Stomach (tissue), 19 donors: ENCODE measurements around the gene NONO. TPM values are rescaled to one million over a fixed set of nuclear protein-coding genes. Genes with fewer than 3 reads are reported as not detected.
A peak's percentile ranks its signal among the peaks of the same experiment; 100 is the strongest.

Source experiments
- DNase-seq, 2 donors: peaks; one replicate each; pipeline versions ENCODE4 v3.0.0 to v3.0.0-alpha.2; 2013 to 2019
- H3K27ac ChIP-seq, 5 donors: fragments of 200-600 bp in 4 of 5; sonication (generic) in 4 of 5; one replicate each; pipeline ENCODE4 v1.5.1; 2013 to 2019; ENCODE audit warnings: mild to moderate bottlenecking in 1 of 5, moderate library complexity in 1 of 5
- H3K27me3 ChIP-seq, 3 donors: fragments of 200-600 bp; sonication (generic); one replicate each; pipeline ENCODE4 v1.5.1; 2017 to 2019; ENCODE audit warnings: mixed run types in 1 of 3
- H3K36me3 ChIP-seq, 4 donors: fragments of 200-600 bp; sonication (generic); 1 replicate in 3 of 4; 2 replicates in 1 of 4; pipeline ENCODE4 v1.5.1; 2016 to 2019
- H3K4me1 ChIP-seq, 4 donors: fragments of 200-600 bp; sonication (generic); one replicate each; pipeline ENCODE4 v1.5.1; 2016 to 2019
- H3K4me3 ChIP-seq, 4 donors: fragments of 200-600 bp; sonication (generic) in 3 of 4; one replicate each; pipeline ENCODE4 v1.5.1; 2016 to 2019; ENCODE audit warnings: mild to moderate bottlenecking in 1 of 4
- H3K9me3 ChIP-seq, 4 donors: fragments of 200-600 bp; sonication (generic); one replicate each; pipeline ENCODE4 v1.5.1; 2016 to 2019
- CTCF ChIP-seq, 7 experiments: fragments of 450-650 bp in 4 of 7; fragments of 200-600 bp in 3 of 7; sonication (generic) in 3 of 7; IDR thresholded peaks; one replicate each; pipeline ENCODE4 v1.5.1; 2016 to 2019; ENCODE audit warnings: antibody characterized with exemption in 7 of 7, control low read depth in 2 of 7, mild to moderate bottlenecking in 1 of 7
- EP300 ChIP-seq: sonication (generic); formaldehyde crosslinking; IDR thresholded peaks from one replicate; pipeline ENCODE4 v1.6.1; 2017; ENCODE audit warnings: antibody characterized with exemption
- POLR2A ChIP-seq, 4 donors: fragments of 450-650 bp; IDR thresholded peaks; one replicate each; pipeline ENCODE4 v1.6.1; 2016; ENCODE audit warnings: antibody characterized with exemption in 4 of 4, control low read depth in 2 of 4, mild to moderate bottlenecking in 1 of 4, moderate library complexity in 1 of 4
- POLR2AphosphoS5 ChIP-seq, 3 donors: sonication (generic); formaldehyde crosslinking; IDR thresholded peaks; one replicate each; pipeline ENCODE4 v1.6.1; 2016; ENCODE audit warnings: antibody characterized with exemption in 3 of 3
- WGBS, 5 donors: extraction: QIAGEN DNeasy Blood & Tissue Kit in 3 of 5; methylation state at CpG; one replicate each; pipeline versions ENCODE4 v1.1.5 to v1.1.7; 2013 to 2018; 5-methylcytosine and 5-hydroxymethylcytosine counted together
- intact Hi-C: fragments of 100-400 bp; cut with DNase I; formaldehyde crosslinking; loops from one replicate; pipeline ENCODE4 v1.15.1; 2023; ENCODE audit warnings: low total_unique reads
- long read RNA-seq, 10 donors: transcript quantifications; one replicate each; lab custom pipeline, GENCODE V29; 2026
- polyA plus RNA-seq, 3 donors: library from polyadenylated mRNA; stranded (reverse); fragments of 200-250 nt; gene quantifications; one replicate each; pipeline ENCODE4 v1.2.3, GENCODE V29; 2013
- total RNA-seq, 5 donors: library from RNA; depleted of rRNA; stranded (reverse); fragments of >200 nt; gene quantifications; one replicate each; pipeline versions ENCODE4 v1.1.0 to v1.2.3, GENCODE V29; 2014 to 2016
- donor health status: healthy with polysubstance abuse.
- donor health status: Bipolar disorder and iron deficiency.
- donor health status: healthy.

NONO gene, protein sequence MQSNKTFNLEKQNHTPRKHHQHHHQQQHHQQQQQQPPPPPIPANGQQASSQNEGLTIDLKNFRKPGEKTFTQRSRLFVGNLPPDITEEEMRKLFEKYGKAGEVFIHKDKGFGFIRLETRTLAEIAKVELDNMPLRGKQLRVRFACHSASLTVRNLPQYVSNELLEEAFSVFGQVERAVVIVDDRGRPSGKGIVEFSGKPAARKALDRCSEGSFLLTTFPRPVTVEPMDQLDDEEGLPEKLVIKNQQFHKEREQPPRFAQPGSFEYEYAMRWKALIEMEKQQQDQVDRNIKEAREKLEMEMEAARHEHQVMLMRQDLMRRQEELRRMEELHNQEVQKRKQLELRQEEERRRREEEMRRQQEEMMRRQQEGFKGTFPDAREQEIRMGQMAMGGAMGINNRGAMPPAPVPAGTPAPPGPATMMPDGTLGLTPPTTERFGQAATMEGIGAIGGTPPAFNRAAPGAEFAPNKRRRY
- total RNA-seq (100 to 1,000 TPM; 123 to 332 (median 252) TPM), polyA plus RNA-seq (100 to 1,000 TPM; 104 to 139 (median 111) TPM)
- long read RNA-seq, donor 1, transcript NONO-201 (12 exons, 2,713 nt) = major isoform, 18 of 20 reads
- long read RNA-seq, donor 1, partial matches to known transcripts = 0 of 20 reads
- long read RNA-seq, donor 1, other reads (novel, unspliced or antisense) = 0 of 20 reads
- long read RNA-seq, donor 2, transcript NONO-201 (12 exons, 2,713 nt) = major isoform, 31 of 51 reads
- long read RNA-seq, donor 2, partial matches to known transcripts = 15 of 51 reads
- long read RNA-seq, donor 2, other reads (novel, unspliced or antisense) = 0 of 51 reads
- long read RNA-seq, donor 3, transcript NONO-201 (12 exons, 2,713 nt) = major isoform, 24 of 32 reads
- long read RNA-seq, donor 3, partial matches to known transcripts = 5 of 32 reads
- long read RNA-seq, donor 3, other reads (novel, unspliced or antisense) = 0 of 32 reads
- long read RNA-seq, donor 4, transcript NONO-201 (12 exons, 2,713 nt) = major isoform, 5 of 6 reads
- long read RNA-seq, donor 4, partial matches to known transcripts = 0 of 6 reads
- long read RNA-seq, donor 4, other reads (novel, unspliced or antisense) = 0 of 6 reads
- long read RNA-seq, donor 5, transcript NONO-201 (12 exons, 2,713 nt) = major isoform, 34 of 57 reads
- long read RNA-seq, donor 5, partial matches to known transcripts = 21 of 57 reads
- long read RNA-seq, donor 5, other reads (novel, unspliced or antisense) = 0 of 57 reads
- long read RNA-seq, donor 6, transcript NONO-201 (12 exons, 2,713 nt) = major isoform, 66 of 101 reads
- long read RNA-seq, donor 6, transcript NONO-202 (11 exons, 2,606 nt) = minor isoform, 8 of 101 reads
- long read RNA-seq, donor 6, partial matches to known transcripts = 25 of 101 reads
- long read RNA-seq, donor 6, other reads (novel, unspliced or antisense) = 0 of 101 reads
- long read RNA-seq, donor 7, transcript NONO-201 (12 exons, 2,713 nt) = major isoform, 24 of 51 reads
- long read RNA-seq, donor 7, partial matches to known transcripts = 22 of 51 reads
- long read RNA-seq, donor 7, other reads (novel, unspliced or antisense) = 0 of 51 reads
- long read RNA-seq, donor 8, transcript NONO-201 (12 exons, 2,713 nt) = major isoform, 39 of 79 reads
- long read RNA-seq, donor 8, partial matches to known transcripts = 35 of 79 reads
- long read RNA-seq, donor 8, other reads (novel, unspliced or antisense) = 0 of 79 reads
- long read RNA-seq, donor 9, transcript NONO-201 (12 exons, 2,713 nt) = major isoform, 16 of 48 reads
- long read RNA-seq, donor 9, partial matches to known transcripts = 31 of 48 reads
- long read RNA-seq, donor 9, other reads (novel, unspliced or antisense) = 0 of 48 reads
- long read RNA-seq, donor 10, transcript NONO-201 (12 exons, 2,713 nt) = major isoform, 13 of 16 reads
- long read RNA-seq, donor 10, partial matches to known transcripts = 0 of 16 reads
- long read RNA-seq, donor 10, other reads (novel, unspliced or antisense) = 0 of 16 reads

- Histone ChIP-seq H3K9me3 (peaks cover 0 to 15% (median 6%) of the 10 kb centered on the region in 4 donors), H3K36me3 (no peaks in the 10 kb centered on the region), H3K27ac (peak within 1 kb of the TSS; percentile 80 to 93 (median 91)), H3K4me3 (peak within 1 kb of the TSS; percentile 55 to 65 (median 56)), H3K4me1 (peaks cover 0 to 39% (median 16%) of the 10 kb centered on the region in 4 donors), H3K27me3 (no peaks in the 10 kb centered on the region)
- peak; percentile 83 to 98 for DNase-seq
- WGBS, 5 donors = 0 to 31% (median 6%) methylated on average over 36 to 57 of the region's 57 CpGs
- intact Hi-C loops = no loop called here
- TF ChIP-seq CTCF (IDR thresholded peaks at IDR 0.05) = no peak
- TF ChIP-seq POLR2A (IDR thresholded peaks at IDR 0.05) = peak in 2 of 4 donors; percentile 25 to 27
- TF ChIP-seq POLR2AphosphoS5 (IDR thresholded peaks at IDR 0.05) = peak; percentile 62 to 81 (median 70)
Measured at GRCh38 chrX:71283403-71284143, at the start of gene NONO. TSS of gene NONO (plus strand) at chrX:71283635. CDS start at chrX:71290638, 7,003 bp downstream.

GRCh38 chrX:71235482-71235881 lies 48.0 kb upstream of the NONO start:
- no peaks in the 10 kb centered on the region for H3K27me3 ChIP-seq
- H3K4me1 ChIP-seq = no peaks in the 10 kb centered on the region
- TF ChIP-seq POLR2AphosphoS5 (IDR thresholded peaks at IDR 0.05) = no peak
- no peak for TF ChIP-seq EP300
- TF ChIP-seq POLR2A (IDR thresholded peaks at IDR 0.05) = no peak
- no peak for TF ChIP-seq CTCF (IDR thresholded peaks at IDR 0.05)
- intact Hi-C loops = no loop called here
- H3K36me3 ChIP-seq = peaks cover 0 to 11% (median 7%) of the 10 kb centered on the region in 4 donors
- DNase-seq = no peak
- no peaks in the 10 kb centered on the region for H3K9me3 ChIP-seq
- H3K4me3 ChIP-seq = no peak overlapping the region
- no peak overlapping the region for H3K27ac ChIP-seq
- WGBS, 5 donors = 72 to 85% (median 84%) methylated on average over 3 of the region's 3 CpGs

- no peak overlapping the region for H3K4me3 ChIP-seq
- intact Hi-C loops = no loop called here
- 80 to 100% (median 89%) methylated on average over 1 of the region's 1 CpG for WGBS, 5 donors
- no peak for DNase-seq
- no peak overlapping the region for H3K27ac ChIP-seq
- H3K4me1 ChIP-seq = no peaks in the 10 kb centered on the region
- H3K36me3 ChIP-seq = peaks cover 0 to 25% (median 21%) of the 10 kb centered on the region in 4 donors
- H3K9me3 ChIP-seq = no peaks in the 10 kb centered on the region
- TF ChIP-seq POLR2A (IDR thresholded peaks at IDR 0.05) (no peak), CTCF (IDR thresholded peaks at IDR 0.05) (no peak), POLR2AphosphoS5 (IDR thresholded peaks at IDR 0.05) (no peak), EP300 (no peak)
- H3K27me3 ChIP-seq = no peaks in the 10 kb centered on the region
Measured at GRCh38 chrX:71236836-71237235, 46.6 kb upstream of the NONO start.
